GM15510 (cell line): ENCODE data around the gene MACC1.

ENCODE experiments used
- POLR2A ChIP-seq: IDR thresholded peaks from 3 replicates; pipeline ENCODE4 v1.6.1; 2011; ENCODE audit warnings: borderline replicate concordance; ENCODE audit not compliant: insufficient read length; ENCODE audit errors: extremely low read depth

MACC1 gene

DNA sequence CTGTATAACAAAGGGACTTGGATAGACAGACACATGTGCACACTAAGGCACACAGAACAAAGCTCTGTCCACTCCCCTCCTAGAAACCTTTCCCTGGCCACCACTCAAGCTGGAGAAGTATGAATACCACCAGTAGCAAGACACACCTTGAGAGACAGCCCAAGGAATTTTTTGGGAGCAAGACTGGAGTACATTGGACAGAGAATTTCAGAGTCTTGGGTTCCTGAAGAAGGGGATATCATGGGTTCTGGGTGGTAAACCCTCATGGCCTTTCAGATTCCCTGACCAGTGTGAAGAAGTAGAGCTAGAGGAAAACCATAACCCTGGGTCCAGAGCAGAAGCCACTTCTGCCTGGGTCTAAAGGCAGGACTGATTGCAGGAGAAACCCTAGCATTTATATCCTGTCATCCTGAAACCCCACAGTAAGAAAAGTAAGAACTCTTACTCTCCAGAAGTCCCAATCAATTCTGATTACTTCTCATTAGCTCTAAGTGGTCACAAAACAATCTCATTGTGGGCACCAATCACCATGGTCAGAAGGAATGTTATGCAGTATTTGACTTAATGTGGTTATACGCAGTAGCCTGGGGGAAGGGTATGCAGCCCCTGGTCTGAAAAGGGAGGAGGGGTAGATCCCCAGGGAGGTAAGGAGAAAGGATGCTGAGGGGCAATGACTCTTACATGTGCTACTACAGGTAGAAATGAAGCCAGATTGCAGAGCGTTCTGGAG, 20.4 kb upstream of the MACC1 start:
- TF ChIP-seq POLR2A: no peak

- no peak for TF ChIP-seq POLR2A
These were observed 19.6 kb upstream of the MACC1 start for GRCh38 chr7:20236790-20237189.

DNA sequence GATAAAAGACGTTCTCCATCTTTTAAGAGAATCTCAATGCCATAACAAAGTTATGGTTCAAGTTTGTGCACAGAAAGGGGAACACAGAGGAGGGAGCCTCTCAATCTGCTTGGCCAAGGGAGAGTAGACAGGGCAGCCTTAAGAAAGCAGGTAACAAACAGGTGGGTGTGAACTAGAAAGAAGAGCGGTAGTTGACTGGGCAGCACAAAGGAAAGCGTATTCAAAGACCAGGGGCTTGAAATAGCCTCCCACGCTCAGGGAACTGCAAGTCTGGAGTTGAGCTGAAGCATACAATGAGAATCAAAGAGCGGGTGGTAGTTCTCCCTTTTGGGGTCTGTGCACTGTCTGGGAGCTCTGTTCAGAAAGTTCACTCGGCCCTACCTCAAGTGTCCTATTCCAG, 18.9 kb upstream of the MACC1 start:
- no peak for TF ChIP-seq POLR2A

GRCh38 chr7:20235288-20235687, 18.1 kb upstream of the MACC1 start:
- no peak for TF ChIP-seq POLR2A

GRCh38 chr7:20233362-20233761, 16.2 kb upstream of the MACC1 start:
- no peak for TF ChIP-seq POLR2A

GRCh38 chr7:20232848-20233247, 15.7 kb upstream of the MACC1 start:
- TF ChIP-seq POLR2A: no peak

DNA sequence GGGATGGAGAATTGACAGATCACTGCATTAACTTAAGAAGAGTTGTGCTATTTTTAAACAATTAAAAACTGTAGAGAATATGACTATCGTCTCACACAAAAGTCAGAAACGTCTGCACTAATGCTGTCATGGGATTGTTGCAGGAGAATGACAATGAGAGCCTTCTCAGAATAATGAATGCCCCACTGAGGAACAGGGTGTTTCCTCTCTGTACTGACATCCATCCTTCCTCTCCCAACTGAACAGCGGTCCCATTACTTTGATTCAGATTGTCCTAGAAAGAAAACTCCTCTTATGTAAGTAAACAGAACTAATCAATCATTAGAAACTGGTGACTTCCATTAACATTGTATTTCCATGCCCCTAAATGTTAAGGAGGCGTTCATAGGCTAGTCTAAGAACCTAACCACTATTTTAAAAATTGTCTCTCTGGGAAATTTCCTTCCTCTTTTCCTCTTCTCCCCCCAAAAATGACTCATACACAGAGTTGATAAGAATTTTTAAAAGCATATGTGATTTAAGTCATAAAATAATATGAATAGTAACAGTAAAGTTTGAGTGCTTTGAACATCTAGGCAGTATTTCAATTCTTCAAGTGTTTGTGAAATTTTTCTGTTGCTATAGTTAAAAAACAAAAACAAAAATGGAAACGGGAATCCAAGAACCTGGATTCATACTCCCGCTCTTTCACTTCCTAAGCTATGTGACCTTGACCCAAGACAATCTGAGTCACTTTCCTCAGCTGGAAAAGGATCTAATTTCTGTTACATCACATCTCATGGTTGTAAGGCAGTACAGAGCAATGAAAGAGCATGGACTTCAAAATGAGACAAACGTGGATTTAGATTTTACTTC, 12.7 kb upstream of the MACC1 start:
- TF ChIP-seq POLR2A: no peak

- no peak for TF ChIP-seq POLR2A
These were observed 11.9 kb upstream of the MACC1 start for GRCh38 chr7:20229081-20229480.

DNA sequence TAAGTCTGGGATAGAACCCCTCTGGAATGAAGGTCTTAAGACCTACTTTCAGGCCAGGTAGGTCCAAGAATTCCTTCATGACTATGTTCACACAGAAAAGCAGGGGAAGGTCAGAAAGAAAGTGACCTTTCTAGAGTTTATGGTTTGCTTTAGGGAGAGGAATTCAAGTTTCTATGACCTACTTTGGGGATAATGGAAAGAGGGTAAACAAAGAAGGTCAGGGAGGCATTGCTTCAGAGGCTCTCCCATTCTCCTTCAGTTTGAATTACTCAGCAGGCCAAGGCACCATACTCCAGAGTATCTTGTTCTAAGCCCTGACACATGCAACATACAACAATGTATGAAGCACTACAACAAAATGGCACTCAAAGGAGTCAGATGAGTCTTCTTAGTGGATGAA, 11.5 kb upstream of the MACC1 start:
- TF ChIP-seq POLR2A: no peak

DNA sequence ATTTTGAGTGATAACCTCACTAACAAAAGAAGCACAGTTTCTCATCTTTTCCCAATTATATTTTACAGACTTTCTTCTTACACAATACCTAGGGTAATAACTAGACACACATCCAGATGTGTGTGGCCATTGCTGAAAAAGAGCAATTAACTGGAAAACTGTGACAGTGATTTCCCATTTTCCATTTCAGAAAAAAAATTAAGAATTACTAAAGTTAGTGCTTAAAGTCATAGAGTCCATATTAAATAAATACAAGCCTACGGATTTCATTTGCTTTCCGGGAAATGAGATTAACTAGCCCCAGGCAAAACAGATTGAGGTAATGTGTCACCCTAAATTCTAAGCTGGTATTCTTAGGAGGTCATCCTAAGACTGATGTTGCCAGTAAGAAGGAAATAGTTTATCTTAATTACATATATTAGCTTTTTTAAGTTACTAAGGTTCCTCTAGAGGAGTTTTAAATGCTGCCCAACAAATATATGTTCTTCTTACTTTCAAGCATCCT, 10.2 kb upstream of the MACC1 start:
- no peak for TF ChIP-seq POLR2A

GRCh38 chr7:20226860-20227259, 9.7 kb upstream of the MACC1 start:
- no peak for TF ChIP-seq POLR2A

GRCh38 chr7:20225384-20225783, 8.2 kb upstream of the MACC1 start:
- no peak for TF ChIP-seq POLR2A

DNA sequence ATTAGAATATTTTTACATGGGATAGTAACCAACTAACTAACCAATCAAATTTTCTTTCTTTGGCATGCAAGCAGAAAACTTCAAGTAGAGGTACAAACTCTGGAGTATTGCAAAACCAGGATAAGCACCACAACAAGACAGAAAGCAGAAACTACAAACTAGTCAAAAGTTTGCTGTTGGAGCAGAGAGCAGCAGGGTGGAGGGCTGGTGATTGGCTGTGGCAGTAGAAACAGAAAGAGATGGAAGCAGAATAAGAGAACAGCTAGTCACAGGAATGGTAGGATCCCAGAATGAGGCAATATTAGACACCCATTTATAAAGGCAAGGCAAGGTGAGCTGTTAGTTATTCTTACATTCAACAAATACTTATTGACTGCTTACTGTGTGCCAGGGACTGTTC, 6.8 kb upstream of the MACC1 start:
- TF ChIP-seq POLR2A: no peak

GRCh38 chr7:20223356-20223755, 6.2 kb upstream of the MACC1 start:
- TF ChIP-seq POLR2A: no peak

DNA sequence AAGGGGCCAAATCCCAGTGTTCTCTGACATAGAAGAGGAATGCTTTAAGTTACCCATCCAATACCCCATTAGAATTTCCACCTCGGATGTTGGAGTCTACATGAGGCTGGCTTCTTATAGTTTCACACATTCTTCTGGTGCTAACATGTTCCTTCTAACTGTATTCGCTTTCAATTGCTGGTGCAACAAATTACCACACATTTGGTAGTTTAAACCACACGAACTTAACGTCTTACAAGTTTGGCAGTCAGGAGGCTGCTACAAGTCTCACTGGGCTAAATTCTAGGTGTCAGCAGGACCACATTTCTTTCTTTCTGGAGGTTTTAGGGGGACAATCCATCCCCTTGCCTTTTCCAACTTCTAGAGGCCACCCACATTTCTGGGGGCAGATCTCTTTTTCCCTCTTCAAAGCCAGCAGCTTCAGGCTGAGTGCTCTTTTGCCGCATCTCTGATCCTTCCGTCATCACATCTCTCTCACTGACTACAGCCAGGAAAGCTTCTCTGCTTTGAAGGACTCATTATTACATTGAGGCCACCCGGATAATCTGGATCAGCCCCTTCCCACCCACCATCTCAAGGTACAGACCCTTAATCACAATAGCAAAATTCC, 5.1 kb upstream of the MACC1 start:
- TF ChIP-seq POLR2A: no peak
